ENCODE measurements around the gene CFAP69. TPM values are rescaled to one million over a fixed set of nuclear protein-coding genes. Genes with fewer than 3 reads are reported as not detected.

CFAP69 gene
- total RNA-seq, 2 donors from 2014 or later, result 3.5 to 5.9 TPM

DNA sequence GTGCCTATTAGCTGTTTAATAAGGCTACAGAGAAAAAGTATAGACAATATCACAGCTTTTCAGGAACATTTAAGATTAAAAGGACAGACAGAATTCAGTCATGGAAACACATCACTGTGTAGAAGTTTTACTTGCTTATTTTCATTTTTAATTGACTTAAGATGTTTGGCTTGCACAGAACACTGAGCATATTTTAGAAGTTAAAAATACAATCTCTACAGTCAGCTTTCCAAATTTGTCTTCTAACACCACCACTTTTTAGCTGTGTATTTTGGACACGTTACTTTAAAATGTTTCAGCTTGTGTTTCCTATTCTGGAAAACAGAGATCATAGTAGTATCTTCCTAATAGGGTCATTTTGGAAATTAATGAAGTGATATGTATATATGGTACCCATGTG is 11.8 kb downstream of the CFAP69 start:
- no peak for DNase-seq
- intact Hi-C loops (cut with DNase I, micrococcal nuclease), result no loop called here
- no peak for ATAC-seq

DNA sequence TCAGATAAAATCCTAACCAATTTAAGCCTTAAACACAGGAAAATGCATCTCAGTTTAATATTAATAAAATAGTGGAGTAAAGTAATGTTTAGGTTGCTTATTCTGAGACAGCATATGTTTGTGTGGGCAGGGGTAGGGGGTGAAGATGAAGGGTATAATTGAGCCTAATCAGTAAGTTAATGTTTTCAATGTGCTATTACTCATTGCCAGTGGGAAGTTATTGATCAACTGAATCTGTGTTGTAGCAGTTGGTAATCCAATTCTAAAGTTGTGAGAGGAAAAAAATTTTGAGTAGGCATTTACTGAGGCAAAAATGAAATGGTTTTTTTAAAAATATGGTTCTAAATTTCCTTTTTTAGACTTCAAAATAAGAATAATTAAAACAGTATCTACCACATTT is 16.5 kb downstream of the CFAP69 start:
- no peak for DNase-seq
- ATAC-seq, result no peak
- intact Hi-C loops (cut with DNase I, micrococcal nuclease), result loop anchor here in 1 of 2 donors (5.0 kb wide), 1 partner anchor 109 kb away; the partner anchor contains the start of gene STEAP1

DNA sequence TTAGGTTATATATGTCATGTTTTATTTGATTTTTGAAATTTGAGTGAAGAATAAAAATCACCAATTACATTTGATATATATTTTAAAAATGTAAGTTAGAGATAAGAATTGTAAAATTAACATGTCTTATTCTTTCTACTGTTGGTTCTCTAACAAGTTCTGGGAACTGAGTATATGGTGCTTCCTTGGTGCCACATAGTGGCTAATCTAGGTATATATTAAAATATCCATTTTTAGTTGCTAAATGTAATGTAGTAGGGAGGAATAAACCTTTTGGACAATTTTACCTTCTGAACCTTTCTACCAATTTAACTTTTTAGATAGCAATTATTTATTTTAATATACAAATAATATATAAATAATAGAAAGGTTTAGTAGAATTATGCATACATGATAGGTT is 17.5 kb downstream of the CFAP69 start:
- intact Hi-C loops (cut with DNase I, micrococcal nuclease), result loop anchor here in 1 of 2 donors (5.0 kb wide), 1 partner anchor 110 kb away; the partner anchor contains the start of gene STEAP1
- ATAC-seq (peak; percentile 84), DNase-seq (no peak)

DNA sequence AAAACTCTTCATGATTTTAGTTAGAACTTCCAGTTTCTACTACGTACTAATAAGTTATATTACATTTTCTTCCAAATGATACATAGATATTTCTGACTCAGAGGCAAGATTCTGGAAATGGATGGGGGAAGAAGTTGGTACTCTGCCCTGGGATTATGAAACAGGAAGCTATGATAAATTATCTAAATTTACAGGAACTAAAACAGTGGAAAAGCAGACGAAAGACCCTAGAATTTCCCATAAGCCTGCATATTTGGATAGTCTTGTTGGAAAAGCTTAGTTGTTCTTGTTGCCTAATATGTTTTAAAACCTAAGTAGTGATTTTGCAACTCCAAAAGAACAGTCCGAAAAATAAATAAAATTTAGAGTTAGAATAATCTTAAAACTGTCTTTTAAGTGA is 21.8 kb downstream of the CFAP69 start:
- intact Hi-C loops (cut with DNase I, micrococcal nuclease), result no loop called here
- no peak for DNase-seq
- ATAC-seq, result no peak

DNA sequence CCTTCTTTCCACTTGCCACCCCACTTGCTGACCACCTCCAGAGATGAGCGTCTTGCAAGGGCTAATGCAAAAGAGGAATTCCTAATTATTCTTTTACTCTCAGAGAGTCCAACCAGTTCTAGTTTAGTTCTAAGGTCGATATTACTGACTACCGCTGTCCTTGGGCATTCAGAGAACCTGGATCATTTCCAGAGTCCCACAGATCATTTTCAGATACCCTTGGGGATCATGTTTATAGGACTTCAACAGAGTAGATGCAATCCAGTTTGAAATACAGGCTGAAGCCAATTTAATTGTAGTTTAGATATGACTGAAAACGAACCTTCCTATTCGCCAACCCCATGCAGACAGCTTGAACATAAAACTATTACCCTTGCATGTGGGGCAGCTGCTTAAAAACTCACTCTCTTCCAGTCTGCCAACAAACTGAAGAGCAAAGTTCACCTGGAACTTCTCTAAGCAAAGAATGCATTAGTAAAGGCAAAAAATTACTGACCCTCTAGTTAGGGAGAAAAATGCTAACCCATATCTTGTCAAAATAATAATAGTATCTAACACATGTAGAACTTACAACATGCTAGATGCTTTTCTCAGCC is 22.4 kb downstream of the CFAP69 start:
- ATAC-seq (peak; percentile 42), DNase-seq (no peak)
- intact Hi-C loops (cut with DNase I, micrococcal nuclease), result no loop called here

DNA sequence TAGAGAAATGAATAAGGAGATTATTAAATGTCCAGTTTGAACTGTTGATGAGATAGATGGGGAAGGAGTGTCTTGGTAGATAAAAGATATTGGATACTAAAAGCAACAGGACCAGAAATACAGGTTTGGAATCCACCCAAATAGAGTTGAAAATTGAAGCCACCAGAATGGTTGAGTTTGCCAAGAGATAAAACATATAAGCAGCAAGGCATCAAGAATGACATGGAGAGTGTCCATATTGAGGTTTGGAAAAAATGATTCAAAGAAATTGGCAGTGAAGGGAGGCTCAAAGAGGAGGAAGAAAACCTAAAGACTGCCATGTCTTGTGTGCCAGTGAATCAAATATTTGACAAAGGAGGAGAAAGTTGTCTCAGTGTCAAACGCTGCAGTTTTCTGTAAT is 24.2 kb downstream of the CFAP69 start:
- DNase-seq (no peak), ATAC-seq (peak; percentile 19)
- intact Hi-C loops (cut with DNase I, micrococcal nuclease), result no loop called here

DNA sequence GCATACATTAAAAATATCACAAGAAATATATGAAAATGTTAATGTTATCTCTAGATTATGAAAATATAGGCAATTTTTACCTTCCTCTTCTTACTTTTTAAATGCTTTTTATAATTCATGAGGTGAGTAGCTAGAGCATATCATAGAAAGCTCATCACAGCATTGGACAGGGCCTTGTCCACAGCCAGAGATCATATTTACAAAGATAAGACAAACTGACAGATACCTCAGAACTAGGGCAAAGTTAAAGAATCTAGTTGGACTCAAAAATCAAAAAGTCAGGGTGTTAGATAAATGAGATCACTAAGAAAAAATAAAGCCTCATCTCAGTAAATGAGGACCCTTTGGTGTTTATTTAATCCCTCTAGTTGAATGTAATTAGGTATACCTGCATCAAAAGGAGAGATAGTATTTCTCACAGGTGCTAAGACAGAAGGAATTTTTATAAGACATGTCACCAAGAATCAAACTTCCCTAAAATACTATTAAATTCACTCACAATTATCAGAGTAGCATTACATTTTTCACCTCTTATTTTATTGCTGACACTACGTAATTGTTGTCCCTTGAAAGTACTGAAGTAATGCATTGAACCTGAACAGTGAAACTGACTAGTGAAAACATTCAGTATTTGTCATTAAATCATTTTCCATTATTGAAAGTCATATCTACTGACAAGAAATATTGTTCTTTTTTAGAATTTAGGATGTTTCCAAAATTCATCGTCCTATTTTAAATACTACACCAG is 25.6 kb downstream of the CFAP69 start:
- ATAC-seq (no peak), DNase-seq (no peak)
- intact Hi-C loops (cut with DNase I, micrococcal nuclease), result no loop called here

DNA sequence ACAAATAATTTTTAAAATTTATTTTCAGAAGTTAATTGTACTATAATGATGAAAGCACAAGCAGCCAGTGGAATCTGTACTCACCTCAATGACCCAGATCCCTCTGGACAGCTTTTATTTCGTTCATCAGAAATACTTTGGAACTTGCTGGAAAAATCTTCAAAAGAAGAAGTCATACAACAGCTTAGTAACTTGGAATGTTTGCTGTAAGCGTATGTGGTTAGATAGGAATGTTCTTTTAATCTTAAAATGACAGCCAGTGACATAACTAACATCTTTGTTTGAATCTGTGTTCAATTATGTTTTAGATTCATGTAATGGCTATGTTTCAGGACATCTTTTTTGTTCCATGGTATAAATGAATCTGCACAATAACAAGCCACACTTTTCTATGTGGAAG is 26.8 kb downstream of the CFAP69 start:
- intact Hi-C loops (cut with DNase I, micrococcal nuclease), result no loop called here
- ATAC-seq (no peak), DNase-seq (no peak)

DNA sequence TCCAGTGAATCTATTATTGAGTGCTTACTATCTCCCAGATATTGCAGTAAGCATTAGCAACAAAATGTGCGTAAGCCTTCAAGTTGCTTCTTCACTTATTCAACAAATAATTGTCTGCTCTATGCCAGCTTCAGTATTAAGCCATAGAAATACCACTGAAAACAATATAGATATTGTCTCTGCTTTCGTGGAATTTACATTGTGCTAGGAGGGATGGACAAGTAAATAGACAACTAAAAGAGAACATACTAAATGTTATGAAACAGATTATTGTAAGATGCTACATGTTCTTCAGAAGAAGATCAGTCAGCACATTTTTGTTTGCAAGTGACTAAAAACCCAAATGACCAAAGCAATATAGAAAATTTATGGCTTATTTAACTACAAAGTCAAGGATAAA is 27.3 kb downstream of the CFAP69 start:
- DNase-seq, result no peak
- no peak for ATAC-seq
- intact Hi-C loops (cut with DNase I, micrococcal nuclease), result no loop called here

DNA sequence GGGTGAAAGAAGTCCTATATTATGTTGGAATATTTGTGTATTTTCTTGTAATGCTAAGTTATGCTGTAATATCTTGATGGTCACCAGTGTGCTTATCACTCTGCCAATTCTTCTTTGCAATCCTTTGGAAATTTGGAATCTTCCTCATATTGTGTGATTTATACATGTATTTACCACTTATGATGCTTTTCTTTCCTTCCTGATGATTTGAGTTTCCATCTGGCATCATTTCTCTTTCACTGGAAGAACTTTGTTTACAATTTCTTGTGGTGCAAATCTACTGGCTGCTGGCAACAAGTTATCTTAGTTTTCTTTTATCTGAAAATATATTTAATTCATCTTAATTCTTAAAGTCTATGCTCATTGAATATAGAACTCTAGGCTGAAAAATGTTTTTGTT is 29.2 kb downstream of the CFAP69 start:
- intact Hi-C loops (cut with DNase I, micrococcal nuclease), result no loop called here
- no peak for ATAC-seq

DNA sequence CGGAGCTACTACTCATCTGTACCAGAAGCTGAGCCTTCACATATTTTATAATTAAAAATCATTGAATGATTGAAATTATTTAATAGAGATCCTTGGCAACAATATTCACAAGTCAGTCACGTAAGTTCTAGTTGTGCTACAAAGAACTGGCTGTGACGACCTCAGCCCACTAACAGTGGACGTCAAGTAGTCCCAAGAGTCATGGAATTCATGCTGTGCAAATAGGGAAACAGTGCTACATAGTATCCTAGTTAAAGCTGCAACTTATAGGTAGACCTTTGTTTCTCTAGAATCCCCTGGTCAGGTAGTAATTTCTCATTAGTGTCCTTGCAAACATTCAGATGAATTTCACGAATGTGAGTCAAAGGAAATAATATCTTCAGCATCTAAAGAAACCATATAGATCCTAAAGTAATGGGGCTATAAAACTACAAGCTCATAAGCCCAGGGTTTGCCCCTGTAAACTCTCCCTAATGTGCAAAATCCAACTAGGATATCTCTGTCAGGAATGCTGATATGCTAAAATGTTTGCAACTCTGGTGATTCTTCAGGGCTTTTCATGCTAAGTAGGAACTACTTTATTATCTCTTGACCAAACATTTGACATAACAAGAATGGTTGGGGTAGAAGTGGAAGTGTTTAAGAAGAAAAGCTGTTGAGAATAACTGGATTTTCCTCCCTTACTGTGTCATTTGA is 31.2 kb downstream of the CFAP69 start:
- ATAC-seq, result peak; percentile 92
- DNase-seq, result no peak
- intact Hi-C loops (cut with DNase I, micrococcal nuclease), result no loop called here

More for the DNA sequence above, 29.2 kb downstream of the CFAP69 start:
- no peak for DNase-seq

DNA sequence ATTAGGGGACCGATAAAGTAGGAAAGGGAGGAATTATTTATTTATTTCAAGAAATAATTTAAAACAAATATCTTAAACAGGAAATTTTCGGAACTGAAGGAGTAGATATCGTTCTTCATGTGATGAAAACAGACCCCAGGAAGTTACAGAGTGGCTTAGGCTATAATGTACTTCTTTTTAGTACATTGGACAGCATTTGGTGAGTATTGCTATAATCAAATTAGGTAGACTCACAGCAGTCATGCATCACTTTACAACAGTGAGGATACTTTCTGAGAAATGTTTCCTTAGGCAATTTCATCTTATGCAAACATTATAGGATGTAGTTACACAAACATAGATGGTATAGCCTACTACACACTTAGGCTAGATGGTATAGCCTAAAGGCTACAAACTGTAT is 43.2 kb downstream of the CFAP69 start:
- intact Hi-C loops (cut with DNase I, micrococcal nuclease), result no loop called here
- DNase-seq (no peak), ATAC-seq (no peak)

DNA sequence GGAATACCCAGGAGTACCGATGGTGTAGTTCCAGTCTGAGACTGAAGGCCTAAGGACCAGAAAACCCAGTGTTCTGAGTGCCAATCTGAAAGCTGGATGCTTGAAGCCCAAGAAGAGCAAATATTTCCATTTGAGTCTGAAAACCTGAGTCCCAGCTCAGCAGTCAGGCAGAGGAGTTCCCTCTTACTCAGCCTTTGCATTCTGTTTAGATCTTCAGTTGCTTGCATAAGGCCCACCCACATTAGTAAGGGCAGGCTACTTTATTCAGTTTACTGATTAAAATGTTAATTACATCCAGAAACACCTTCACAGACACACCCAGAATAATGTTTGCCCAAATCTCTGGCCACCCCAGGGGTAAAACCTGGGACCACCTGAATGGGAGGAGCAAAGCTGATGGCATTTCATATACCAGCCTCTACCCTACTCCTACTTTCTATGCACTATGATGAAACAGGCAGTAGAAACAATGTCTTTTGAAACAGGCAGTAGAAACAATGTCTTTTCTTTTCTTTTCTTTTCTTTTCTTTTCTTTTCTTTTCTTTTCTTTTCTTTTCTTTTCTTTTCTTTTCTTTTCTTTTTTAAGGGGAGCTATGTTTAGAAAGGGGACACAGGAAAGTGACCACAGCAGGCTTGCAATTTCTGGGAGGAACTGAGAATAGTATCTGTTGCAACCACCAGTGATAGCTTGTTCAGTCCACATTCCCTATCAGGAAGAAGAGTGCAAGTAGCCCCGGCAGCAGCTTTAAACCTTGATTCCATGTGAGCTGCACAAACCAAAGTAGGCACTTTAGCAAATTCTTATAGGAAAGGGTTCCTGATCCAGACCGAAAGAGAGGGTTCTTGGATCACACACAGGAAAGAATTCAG is 45.5 kb downstream of the CFAP69 start:
- DNase-seq (no peak), ATAC-seq (no peak)
- intact Hi-C loops (cut with DNase I, micrococcal nuclease), result no loop called here

DNA sequence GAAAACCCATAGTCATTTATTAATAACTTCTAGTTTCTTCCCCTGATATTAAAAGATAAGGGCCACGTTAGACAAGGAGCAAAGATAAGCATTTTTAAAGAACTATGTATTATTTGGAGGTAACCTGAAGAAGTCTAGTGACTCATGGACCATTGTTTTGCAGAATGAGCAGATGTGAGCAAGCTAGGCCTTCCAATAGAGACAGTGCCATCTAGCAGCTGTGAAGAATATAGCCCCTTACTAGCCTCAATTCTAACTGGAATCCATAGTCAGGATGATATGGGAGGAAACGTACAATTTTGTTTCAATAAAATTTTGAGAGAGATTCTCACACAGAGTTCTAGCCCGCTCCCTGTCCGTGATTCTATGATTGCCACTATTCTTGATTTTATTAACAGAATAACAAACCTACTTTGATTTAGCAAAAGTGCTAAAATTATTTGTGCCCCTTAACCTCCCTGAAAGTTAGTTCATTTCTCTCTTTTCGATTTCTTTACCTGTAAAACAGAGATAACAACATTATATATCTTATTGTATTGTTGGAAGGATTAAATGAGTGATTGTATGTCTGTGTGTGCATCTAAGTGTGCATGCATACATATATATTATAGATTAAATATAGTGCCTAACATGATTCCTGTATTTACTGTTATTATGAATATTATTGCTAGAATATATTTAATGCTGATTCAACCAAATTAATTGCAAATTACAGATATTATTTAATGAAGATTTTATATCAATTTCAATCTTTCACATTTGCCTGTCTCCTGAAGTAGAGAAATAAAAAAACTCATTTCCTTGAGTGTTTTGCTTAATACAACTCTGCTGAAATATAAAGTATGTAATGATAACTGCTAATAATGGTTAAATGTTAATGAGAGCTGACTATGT is 53.4 kb downstream of the CFAP69 start:
- intact Hi-C loops (cut with DNase I, micrococcal nuclease), result no loop called here
- DNase-seq (no peak), ATAC-seq (peak; percentile 85)

DNA sequence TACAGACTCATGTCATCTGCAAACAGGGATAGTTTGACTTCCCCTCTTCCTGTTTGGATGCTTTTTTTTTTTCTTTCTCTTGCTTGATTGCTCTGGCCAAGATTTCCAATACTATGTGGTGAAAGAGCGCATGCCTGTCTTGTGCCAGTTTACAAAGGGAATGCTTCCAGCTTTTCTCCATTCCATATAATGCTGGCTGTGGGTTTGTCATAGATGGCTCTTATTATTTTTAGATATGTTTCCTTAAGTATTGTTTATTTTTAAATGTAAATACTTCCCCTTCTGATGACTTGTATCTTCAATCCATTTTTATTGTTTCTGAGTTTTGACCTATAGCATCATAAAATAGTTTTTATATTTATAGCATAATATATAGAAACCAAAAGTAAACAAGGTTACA is 58.3 kb downstream of the CFAP69 start:
- peak; percentile 57 for ATAC-seq
- DNase-seq, result no peak
- intact Hi-C loops (cut with DNase I, micrococcal nuclease), result no loop called here

DNA sequence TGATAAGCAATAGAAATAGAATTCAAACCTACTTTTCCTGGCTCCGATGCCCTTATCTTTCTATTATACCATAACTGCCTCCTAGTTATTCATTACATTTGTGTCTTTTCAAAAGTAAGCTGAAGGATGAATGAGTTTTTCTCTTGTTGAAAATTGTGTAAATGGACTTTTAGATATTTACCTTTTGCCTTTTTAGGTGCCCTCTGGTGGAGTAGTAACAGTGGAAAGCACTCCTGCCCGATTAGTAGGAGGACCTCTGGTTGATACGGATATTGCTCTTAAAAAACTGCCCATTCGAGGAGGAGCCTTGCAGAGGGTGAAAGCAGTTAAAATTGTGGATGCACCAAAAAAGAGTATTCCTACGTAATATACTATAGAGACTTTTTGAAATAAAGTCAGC is 64.9 kb downstream of the CFAP69 start:
- ATAC-seq, result no peak
- DNase-seq, result no peak
- intact Hi-C loops (cut with DNase I, micrococcal nuclease), result loop anchor here in 1 of 2 donors (10.0 kb wide), 1 partner anchor 115 kb away; no protein-coding TSS in a partner anchor

DNA sequence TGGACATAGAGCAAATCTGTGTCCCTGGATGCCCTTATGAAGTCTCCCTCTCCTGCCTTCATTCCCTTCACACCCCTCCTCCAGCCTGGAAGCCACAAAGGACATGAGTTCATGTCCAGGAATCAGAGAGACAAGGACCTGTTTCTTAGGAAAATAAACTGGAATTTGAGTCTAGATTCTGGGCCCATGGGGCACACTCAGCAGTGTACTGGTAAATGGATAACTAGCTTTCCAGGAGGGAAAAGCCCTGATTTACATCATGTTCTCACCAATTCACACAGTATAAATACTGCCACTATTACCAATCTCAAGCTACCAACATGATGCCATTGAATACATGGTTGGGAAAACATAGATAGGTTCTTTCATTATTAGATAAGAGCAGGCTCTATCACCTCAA is 66.2 kb downstream of the CFAP69 start:
- no peak for ATAC-seq
- intact Hi-C loops (cut with DNase I, micrococcal nuclease), result loop anchor here in 1 of 2 donors (10.0 kb wide), 1 partner anchor 114 kb away; no protein-coding TSS in a partner anchor
- DNase-seq, result no peak

DNA sequence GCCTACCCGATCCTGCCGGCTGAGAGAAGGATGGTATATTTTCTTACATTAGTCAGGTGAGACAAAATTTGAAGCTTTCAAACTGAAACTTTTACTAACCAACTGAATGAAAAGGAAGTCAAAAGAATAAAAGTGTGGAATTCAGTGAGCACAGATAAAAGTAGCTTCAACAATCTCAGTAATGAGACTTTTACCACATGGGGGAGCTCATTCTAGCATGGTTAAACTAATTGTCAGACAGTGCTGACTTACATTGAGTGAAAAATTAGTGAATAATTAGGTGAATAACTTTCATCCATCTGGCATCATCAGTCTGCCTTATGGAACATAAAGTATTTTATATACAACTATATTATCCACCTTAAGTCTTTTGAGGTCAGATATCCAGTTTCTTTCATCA is 67.8 kb downstream of the CFAP69 start:
- intact Hi-C loops (cut with DNase I, micrococcal nuclease), result loop anchor here in 1 of 2 donors (10.0 kb wide), 1 partner anchor 112 kb away; no protein-coding TSS in a partner anchor
- DNase-seq (no peak), ATAC-seq (no peak)
